Endodermal cell (in vitro differentiated cells): Measurements from ENCODE around the gene PRM3. TPM values are rescaled to one million over a fixed set of nuclear protein-coding genes. Genes with fewer than 3 reads are reported as not detected.

Experiments used
- DNase-seq: peaks from one replicate; pipeline ENCODE4 v3.0.0-alpha.2; 2017
- H3K27ac ChIP-seq: 2 replicates; pipeline ENCODE4 v1.5.1; 2013; ENCODE audit warnings: mild to moderate bottlenecking, low read depth, low read length, moderate library complexity
- H3K27me3 ChIP-seq: 2 replicates; pipeline ENCODE4 v1.6.1; 2013; ENCODE audit warnings: mild to moderate bottlenecking, low read length, moderate library complexity; ENCODE audit not compliant: insufficient read depth, control insufficient read depth, poor library complexity, severe bottlenecking
- H3K36me3 ChIP-seq: 2 replicates; pipeline ENCODE4 v1.7.0; 2013; ENCODE audit warnings: mild to moderate bottlenecking, low read length, moderate library complexity; ENCODE audit not compliant: control insufficient read depth, insufficient read depth
- H3K4me1 ChIP-seq: one replicate; pipeline ENCODE4 v1.7.0; 2013; ENCODE audit warnings: low read length; ENCODE audit not compliant: control insufficient read depth, insufficient read depth
- H3K4me3 ChIP-seq: 2 replicates; pipeline ENCODE4 v1.5.1; 2013; ENCODE audit warnings: mild to moderate bottlenecking, low read length, moderate library complexity
- H3K9ac ChIP-seq: 2 replicates; pipeline ENCODE4 v1.6.1; 2013; ENCODE audit warnings: mild to moderate bottlenecking, low read length, moderate library complexity; ENCODE audit not compliant: poor library complexity, severe bottlenecking; ENCODE audit errors: extremely low read depth
- H3K9me3 ChIP-seq: 2 replicates; pipeline ENCODE4 v1.6.1; 2013; ENCODE audit warnings: mild to moderate bottlenecking, low read length, moderate library complexity; ENCODE audit not compliant: control insufficient read depth
- H3K27ac Mint-ChIP-seq: 2 replicates; pipeline ENCODE4 v1.8.0; 2020; ENCODE audit warnings: mixed read lengths
- H3K27me3 Mint-ChIP-seq: 2 replicates; pipeline ENCODE4 v1.8.0; 2021; ENCODE audit warnings: mild to moderate bottlenecking, mixed read lengths; ENCODE audit not compliant: insufficient read depth
- H3K36me3 Mint-ChIP-seq: 2 replicates; pipeline ENCODE4 v1.8.0; 2020; ENCODE audit warnings: low read depth, mixed read lengths
- H3K4me1 Mint-ChIP-seq: 2 replicates; pipeline ENCODE4 v1.8.0; 2020; ENCODE audit warnings: mixed read lengths
- H3K4me3 Mint-ChIP-seq: 2 replicates; pipeline ENCODE4 v1.8.0; 2020; ENCODE audit warnings: mild to moderate bottlenecking, moderate library complexity, mixed read lengths
- H3K9me3 Mint-ChIP-seq: 2 replicates; pipeline ENCODE4 v1.8.0; 2020; ENCODE audit warnings: mild to moderate bottlenecking, mixed read lengths
- CTCF ChIP-seq: fragments of 200-600 bp; sonication (generic); conservative IDR thresholded peaks from 2 replicates; pipeline ENCODE4 v1.5.0; 2021; ENCODE audit warnings: antibody characterized with exemption, mild to moderate bottlenecking
- WGBS, 2 experiments: methylation state at CpG; one replicate each; pipeline versions ENCODE4 v1.1.5 to v1.1.7; 2013; ENCODE audit warnings: missing lambda C conversion rate in 2 of 2, mixed read lengths in 1 of 2; ENCODE audit not compliant: insufficient coverage in 1 of 2, insufficient read length in 1 of 2; 5-methylcytosine and 5-hydroxymethylcytosine counted together
- total RNA-seq, 2 donors: library from RNA; stranded (reverse); fragmentation: NEBNext Ultra II Directional in 1 of 2; extraction: Animal tissue kit (Norgen Biotek cat#: 25700) in 1 of 2; gene quantifications; 2 replicates in 1 of 2; 3 replicates in 1 of 2; pipeline ENCODE4 v1.2.1, GENCODE V29; 2021

PRM3 gene
- total RNA-seq, 2 donors from 2014 or later = not detected

DNA sequence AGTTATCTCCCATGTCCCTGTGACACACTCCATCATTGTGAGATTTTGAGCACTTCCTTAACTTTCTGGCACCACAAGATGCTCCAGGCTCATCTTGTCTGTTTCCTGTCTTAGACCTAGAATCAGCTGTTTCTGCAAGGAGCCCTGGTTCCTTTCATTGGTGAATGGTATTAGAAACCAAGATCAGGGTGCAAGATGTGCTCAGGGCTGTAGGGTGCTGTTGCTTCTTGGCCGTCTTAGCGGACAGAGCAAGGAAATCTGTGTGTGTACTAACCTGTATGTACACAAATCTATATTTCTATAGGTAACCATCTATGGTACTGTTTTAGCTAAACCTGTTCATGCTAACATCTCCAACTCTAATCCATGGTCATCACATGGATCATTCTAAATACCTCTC lies 15.8 kb upstream of the PRM3 start:
- Histone ChIP-seq H3K9me3 (no peaks in the 10 kb centered on the region), H3K9ac (no peak overlapping the region), H3K4me3 (no peak overlapping the region), H3K4me1 (no peaks in the 10 kb centered on the region), H3K27me3 (no peaks in the 10 kb centered on the region), H3K36me3 (no peaks in the 10 kb centered on the region), H3K27ac (no peak overlapping the region)
- no peak overlapping the region for H3K4me3 Mint-ChIP-seq
- no peak for DNase-seq
- no peaks in the 10 kb centered on the region for H3K27me3 Mint-ChIP-seq
- H3K36me3 Mint-ChIP-seq = no peaks in the 10 kb centered on the region
- 100% methylated on average over 2 of the region's 2 CpGs; no CpG with 5 or more reads in 1 of the 2 experiments for WGBS, 2 experiments
- H3K27ac Mint-ChIP-seq = no peak overlapping the region
- no peaks in the 10 kb centered on the region for H3K4me1 Mint-ChIP-seq
- H3K9me3 Mint-ChIP-seq = no peaks in the 10 kb centered on the region
- TF ChIP-seq CTCF = no peak

- Histone ChIP-seq H3K27me3 (no peaks in the 10 kb centered on the region), H3K9ac (no peak overlapping the region), H3K27ac (no peak overlapping the region), H3K4me3 (no peak overlapping the region), H3K9me3 (no peaks in the 10 kb centered on the region), H3K36me3 (no peaks in the 10 kb centered on the region), H3K4me1 (no peaks in the 10 kb centered on the region)
- no peak for TF ChIP-seq CTCF
- H3K4me1 Mint-ChIP-seq = peaks cover 4% of the 10 kb centered on the region
- no peak for DNase-seq
- no peaks in the 10 kb centered on the region for H3K9me3 Mint-ChIP-seq
- H3K36me3 Mint-ChIP-seq = no peaks in the 10 kb centered on the region
- H3K27me3 Mint-ChIP-seq = no peaks in the 10 kb centered on the region
- no peak overlapping the region for H3K4me3 Mint-ChIP-seq
- H3K27ac Mint-ChIP-seq = no peak overlapping the region
- WGBS, 2 experiments = 93 to 100% methylated on average over 1 of the region's 2 CpGs
Measured at GRCh38 chr16:11285842-11286241, 12.4 kb upstream of the PRM3 start.

- Mint-ChIP-seq H3K27ac (no peak overlapping the region), H3K4me1 (peaks cover 5% of the 10 kb centered on the region), H3K9me3 (no peaks in the 10 kb centered on the region), H3K4me3 (no peak overlapping the region), H3K27me3 (no peaks in the 10 kb centered on the region), H3K36me3 (no peaks in the 10 kb centered on the region)
- Histone ChIP-seq H3K4me1 (no peaks in the 10 kb centered on the region), H3K27ac (no peak overlapping the region), H3K9me3 (no peaks in the 10 kb centered on the region), H3K9ac (no peak overlapping the region), H3K27me3 (no peaks in the 10 kb centered on the region), H3K36me3 (no peaks in the 10 kb centered on the region), H3K4me3 (no peak overlapping the region)
- TF ChIP-seq CTCF = peak; percentile 43
- 86 to 88% methylated on average over 1 to 4 of the region's 4 CpGs for WGBS, 2 experiments
- no peak for DNase-seq
Measured at GRCh38 chr16:11283820-11284248, 10.4 kb upstream of the PRM3 start.
